LNCaP clone FGC (cell line): ENCODE data around the gene CASP4.

Source experiments
- DNase-seq: peaks from one replicate; pipeline ENCODE4 v3.0.0-alpha.2; 2011; ENCODE audit warnings: low read depth
- H3K4me3 ChIP-seq: 2 replicates; pipeline ENCODE4 v1.5.1; 2011; ENCODE audit warnings: mild to moderate bottlenecking, low read depth, low read length, control low read depth
- CTCF ChIP-seq: IDR thresholded peaks from 2 replicates; pipeline ENCODE4 v1.5.1; 2012; ENCODE audit warnings: mild to moderate bottlenecking; ENCODE audit not compliant: control insufficient read depth, insufficient read depth; ENCODE audit errors: extremely low read depth

Gene CASP4

GRCh38 chr11:104928811-104929210 lies 39.6 kb downstream of the CASP4 start:
- TF ChIP-seq CTCF = no peak
- DNase-seq = no peak
- no peak overlapping the region for H3K4me3 ChIP-seq

GRCh38 chr11:104926771-104927611 lies 41.4 kb downstream of the CASP4 start:
- TF ChIP-seq CTCF = no peak
- no peak overlapping the region for H3K4me3 ChIP-seq
- DNase-seq = no peak

- H3K4me3 ChIP-seq = no peak overlapping the region
- no peak for TF ChIP-seq CTCF
- no peak for DNase-seq
These were observed 42.5 kb downstream of the CASP4 start for GRCh38 chr11:104925850-104926249.

GRCh38 chr11:104918113-104918824 lies 50.1 kb downstream of the CASP4 start:
- no peak overlapping the region for H3K4me3 ChIP-seq
- no peak for TF ChIP-seq CTCF
- no peak for DNase-seq

GRCh38 chr11:104917271-104918112 lies 50.9 kb downstream of the CASP4 start:
- no peak for DNase-seq
- no peak overlapping the region for H3K4me3 ChIP-seq
- TF ChIP-seq CTCF = no peak

GRCh38 chr11:104916442-104916841 lies 51.9 kb downstream of the CASP4 start:
- no peak for DNase-seq

More at GRCh38 chr11:104916442-104916841, 51.9 kb downstream of the CASP4 start:
- H3K4me3 ChIP-seq = no peak overlapping the region
- no peak for TF ChIP-seq CTCF
